ENCODE measurements around the gene HIC2.
"Not testable (repeated sequence)": the region's sequence is repeated elsewhere in the genome, so short reads cannot be mapped to it uniquely, and the experiment has no call there.

Gene HIC2

GRCh38 chr22:21435998-21436810 is 19.0 kb downstream of the HIC2 start:
- DNase-seq, result not testable (repeated sequence)

DNA sequence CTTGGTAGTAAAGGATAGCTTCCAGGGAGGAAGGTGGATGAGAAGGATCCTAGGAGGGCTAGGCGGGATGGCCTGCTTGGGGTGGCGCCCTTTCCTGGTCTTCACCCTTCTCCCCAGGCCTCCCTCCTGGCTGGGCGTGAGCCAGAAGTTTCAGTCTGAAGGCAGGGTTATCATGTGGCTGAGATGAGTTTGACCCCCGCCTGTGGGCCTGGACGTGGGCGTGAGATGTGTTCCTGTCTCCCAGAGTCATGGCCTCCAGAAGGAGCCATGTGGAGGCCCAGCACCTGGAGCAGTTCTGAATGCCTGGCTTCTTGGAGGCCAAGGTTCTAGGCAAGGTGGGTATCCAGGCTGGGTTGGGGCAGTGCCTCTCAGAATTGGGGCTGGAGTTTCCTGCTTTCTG is 20.8 kb downstream of the HIC2 start:
- not testable (repeated sequence) for DNase-seq

DNA sequence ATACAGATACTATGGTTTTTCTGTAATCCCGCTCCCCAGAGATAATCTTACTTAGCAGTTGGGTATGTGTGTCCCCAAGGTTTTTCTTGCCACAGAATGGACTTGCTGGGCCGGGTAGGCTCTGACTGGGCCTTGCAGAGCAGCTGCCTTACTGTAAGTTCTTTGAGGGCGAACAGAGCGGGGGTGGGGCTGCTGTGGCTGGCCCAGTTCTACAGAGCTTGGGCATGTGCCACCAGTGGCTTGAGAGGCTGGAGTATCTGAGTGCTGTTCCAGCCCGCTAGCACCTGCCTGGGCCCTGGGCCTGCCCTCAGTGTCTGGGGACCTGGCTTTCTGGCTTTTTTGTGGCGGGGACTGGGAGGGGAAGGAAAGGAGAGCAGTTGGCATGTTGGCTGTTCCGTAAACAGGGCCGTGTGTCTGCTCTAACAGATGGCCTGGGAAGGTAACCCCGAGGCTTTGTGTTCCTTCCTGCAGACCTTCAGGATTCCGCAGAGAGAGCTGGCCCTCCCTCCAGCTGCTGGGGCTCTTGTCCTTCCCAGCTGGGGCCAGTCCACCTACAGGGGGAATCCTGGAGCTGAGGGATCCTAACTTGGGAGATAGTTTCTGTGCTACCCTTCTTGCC is 23.0 kb downstream of the HIC2 start:
- not testable (repeated sequence) for DNase-seq

GRCh38 chr22:21440676-21441075 is 23.5 kb downstream of the HIC2 start:
- not testable (repeated sequence) for DNase-seq

- not testable (repeated sequence) for DNase-seq
Measured at GRCh38 chr22:21441170-21441569, 24.0 kb downstream of the HIC2 start.

DNA sequence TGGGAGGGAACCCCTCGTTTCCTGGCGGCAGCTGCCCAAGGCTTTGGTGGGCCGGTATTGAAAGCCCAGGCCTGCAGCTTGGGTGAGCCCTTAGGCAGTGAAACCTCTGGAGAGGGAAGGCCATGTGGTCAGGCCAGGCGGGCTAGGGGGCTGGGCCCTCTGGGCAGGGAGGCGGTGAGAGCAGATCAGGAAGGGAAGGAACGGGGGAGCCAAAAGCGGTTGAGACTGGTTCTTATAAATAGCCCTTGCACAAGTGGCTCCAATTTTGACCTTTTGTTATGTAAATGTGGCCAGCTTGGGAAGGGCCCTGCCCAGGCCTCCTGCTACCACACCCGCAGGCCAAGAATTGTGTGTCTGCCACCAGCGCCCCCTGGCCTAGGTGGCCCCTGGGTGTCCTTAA is 25.0 kb downstream of the HIC2 start:
- not testable (repeated sequence) for DNase-seq

- not testable (repeated sequence) for DNase-seq
Measured at GRCh38 chr22:21442646-21443045, 25.5 kb downstream of the HIC2 start.

DNA sequence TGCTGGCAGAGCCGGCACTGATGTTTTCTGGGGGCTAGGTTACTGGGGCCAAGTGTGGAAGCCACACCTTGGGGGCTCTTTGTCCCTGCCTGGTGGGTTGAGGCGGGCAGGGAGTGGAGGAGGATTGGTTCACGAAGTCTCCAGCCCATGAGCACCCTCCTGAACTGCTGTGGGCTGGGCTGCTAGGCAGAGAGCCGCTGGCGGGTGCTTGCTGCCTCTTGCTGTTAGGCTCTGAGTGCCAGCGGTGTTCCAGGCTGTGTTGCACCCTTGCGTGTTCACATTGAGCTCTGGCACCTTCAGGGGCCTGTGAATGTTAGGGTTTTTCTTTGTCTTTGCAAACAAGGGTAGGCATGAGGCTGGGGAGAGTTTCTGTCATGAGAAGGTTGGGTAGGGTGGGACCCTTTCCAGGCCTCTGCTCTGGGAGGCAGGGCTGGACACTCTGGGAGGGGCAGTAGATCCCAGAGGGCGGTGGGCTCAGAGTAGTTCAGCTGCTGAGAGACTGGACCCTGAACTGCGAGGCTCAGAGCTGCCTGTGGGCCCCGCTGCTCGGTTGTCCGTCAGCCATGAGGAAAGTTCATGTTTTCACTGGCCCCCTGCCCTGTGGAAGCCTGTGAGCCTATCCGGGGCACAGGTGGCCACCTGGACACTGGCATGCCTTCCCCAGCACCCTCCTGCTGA is 26.0 kb downstream of the HIC2 start:
- no peak for DNase-seq

DNA sequence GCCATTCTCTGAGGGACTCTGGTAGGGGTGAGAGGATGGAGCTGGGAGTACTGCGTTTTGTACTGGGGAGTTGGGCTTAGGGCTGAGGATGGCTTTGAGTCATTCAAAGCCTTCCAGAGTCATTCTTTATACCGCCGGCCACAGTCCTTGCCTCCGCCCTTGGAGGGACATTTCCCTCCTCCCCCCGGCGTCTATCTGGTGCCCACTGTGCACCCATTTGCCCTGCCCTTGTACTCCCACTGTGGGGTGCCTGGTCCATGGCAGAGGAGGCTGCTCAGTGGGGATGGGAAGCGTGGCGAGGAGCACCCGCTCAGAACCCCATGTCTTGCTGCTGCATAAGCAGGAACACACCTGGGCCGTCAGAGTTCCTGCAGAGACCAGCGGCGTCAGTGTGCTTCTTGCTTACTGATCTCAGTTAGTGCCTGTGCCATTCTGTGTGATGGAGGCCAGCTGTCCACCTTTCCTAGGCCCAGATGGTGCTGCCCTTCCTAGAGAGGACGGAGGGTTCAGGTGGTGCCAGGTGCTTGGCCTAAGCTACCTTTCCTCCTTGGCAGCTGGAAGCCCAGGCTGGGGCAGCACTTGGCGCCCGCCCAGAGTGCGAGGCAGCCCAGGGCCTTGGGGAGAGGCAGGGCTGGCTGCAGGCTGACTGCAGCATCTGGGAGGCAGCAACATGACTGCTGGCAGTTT is 26.7 kb downstream of the HIC2 start:
- no peak for DNase-seq

GRCh38 chr22:21444701-21445436 is 27.7 kb downstream of the HIC2 start:
- no peak for DNase-seq

DNA sequence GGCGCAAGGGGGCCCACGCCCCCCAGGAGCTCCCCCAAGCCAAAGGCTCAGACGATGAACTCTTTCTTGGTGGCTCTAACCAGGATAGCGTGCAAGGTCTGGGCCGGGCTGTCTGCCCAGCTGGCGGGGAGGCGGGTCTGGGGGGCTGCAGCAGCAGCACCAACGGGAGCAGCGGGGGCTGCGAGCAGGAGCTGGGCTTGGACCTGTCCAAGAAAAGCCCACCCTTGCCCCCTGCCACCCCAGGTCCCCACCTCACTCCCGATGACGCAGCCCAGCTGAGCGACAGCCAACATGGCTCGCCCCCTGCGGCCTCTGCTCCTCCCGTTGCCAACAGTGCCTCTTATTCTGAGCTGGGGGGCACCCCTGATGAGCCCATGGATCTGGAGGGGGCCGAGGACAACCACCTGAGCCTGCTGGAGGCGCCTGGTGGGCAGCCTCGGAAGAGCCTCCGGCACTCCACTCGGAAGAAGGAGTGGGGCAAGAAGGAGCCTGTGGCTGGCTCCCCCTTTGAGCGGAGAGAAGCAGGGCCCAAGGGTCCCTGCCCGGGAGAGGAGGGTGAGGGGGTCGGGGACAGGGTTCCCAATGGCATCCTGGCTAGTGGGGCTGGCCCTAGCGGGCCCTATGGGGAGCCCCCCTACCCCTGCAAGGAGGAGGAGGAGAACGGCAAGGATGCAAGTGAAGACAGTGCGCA is 28.4 kb downstream of the HIC2 start:
- no peak for DNase-seq

DNA sequence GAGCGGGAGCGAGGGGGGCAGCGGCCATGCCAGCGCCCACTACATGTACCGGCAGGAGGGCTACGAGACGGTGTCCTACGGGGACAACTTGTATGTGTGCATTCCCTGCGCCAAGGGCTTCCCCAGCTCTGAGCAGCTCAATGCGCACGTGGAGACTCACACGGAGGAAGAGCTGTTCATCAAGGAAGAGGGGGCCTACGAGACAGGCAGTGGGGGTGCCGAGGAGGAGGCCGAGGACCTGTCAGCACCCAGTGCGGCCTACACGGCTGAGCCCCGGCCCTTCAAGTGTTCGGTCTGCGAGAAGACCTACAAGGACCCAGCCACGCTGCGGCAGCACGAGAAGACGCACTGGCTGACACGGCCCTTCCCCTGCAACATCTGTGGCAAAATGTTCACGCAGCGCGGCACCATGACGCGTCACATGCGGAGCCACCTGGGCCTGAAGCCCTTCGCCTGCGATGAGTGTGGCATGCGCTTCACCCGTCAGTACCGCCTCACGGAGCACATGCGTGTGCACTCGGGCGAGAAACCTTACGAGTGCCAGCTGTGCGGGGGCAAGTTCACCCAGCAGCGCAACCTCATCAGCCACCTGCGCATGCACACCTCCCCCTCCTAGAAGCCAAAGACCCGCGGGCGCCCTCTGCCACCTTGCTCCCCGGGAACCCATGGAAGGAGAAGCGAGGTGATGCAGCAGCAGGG is 29.1 kb downstream of the HIC2 start:
- DNase-seq, result no peak

DNA sequence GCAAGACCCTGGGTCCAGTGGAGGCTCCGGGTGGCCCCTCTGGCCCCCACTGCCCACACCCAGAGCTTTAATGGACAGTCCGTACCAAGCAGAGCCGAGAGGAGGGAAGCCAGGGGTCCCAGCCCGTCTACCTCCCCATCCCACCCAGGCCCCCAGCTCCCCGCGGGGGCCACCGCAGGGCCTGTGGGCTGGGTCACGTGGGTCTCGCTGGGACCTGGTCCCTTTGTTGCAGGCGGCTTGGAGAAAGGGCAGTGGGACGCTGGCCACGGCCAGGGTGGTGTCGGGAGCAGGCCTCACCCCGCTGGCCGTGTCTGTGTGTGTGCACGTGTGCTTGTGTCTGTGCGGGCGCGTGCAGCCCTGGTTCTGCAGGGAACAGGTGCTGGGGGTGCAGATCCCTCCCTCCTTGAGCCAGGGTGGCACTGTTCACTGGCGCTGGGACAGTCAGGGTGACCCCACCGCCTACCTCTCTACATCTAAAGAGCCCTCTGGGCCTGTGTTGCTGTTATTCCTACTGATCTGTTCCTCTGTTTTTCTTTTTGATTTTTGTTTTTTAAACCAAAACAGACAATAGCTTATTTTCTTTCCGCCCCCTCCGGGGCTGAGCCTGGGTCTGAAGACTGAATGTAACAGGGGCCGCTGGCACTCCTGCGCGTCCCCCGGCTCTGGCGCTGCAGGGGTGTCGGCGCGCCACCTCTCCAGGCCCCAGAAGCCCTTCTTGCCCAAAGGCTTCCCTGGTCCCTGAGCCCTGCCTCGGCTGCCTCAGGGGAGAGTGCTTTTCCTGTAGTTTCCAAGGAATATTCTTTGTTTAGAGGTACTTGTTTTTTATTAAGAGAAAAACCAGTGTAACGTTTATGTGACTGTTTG is 29.9 kb downstream of the HIC2 start:
- no peak for DNase-seq

DNA sequence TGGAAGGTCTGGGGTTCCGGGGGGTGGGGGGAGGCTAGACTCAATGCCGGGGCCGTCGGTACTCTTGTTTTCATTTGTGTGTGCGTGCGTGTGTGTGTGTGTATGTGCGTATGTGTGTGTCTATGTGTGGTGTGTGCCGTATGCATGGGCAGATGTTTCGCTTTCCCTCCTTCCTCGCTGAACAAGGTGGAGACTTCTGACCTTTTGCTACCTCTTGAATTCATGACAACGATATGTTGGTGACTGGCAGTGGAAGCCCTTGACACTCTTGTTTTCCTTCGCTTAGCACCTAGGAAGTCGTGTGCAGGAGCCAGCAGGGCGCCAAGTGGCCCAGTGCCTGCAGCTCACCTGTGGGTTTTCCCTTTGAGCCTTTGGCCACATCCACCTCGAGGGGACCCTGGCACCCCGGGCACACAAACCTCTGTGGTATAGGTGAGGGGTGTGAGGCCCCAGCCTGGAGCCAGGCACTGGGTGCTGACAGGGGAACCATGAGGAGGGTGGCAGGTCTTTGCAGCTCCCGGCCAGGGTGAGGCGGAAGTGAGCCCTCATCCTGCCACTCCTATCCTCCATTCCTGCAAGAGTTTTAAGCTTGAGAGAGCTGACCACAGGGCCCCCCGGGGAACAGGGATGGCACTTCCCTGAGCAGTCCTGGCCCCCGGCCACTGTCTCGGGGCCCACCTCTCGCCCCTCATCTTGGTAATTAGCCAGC is 30.7 kb downstream of the HIC2 start:
- DNase-seq, result no peak

GRCh38 chr22:21448627-21449416 is 31.7 kb downstream of the HIC2 start:
- no peak for DNase-seq

DNA sequence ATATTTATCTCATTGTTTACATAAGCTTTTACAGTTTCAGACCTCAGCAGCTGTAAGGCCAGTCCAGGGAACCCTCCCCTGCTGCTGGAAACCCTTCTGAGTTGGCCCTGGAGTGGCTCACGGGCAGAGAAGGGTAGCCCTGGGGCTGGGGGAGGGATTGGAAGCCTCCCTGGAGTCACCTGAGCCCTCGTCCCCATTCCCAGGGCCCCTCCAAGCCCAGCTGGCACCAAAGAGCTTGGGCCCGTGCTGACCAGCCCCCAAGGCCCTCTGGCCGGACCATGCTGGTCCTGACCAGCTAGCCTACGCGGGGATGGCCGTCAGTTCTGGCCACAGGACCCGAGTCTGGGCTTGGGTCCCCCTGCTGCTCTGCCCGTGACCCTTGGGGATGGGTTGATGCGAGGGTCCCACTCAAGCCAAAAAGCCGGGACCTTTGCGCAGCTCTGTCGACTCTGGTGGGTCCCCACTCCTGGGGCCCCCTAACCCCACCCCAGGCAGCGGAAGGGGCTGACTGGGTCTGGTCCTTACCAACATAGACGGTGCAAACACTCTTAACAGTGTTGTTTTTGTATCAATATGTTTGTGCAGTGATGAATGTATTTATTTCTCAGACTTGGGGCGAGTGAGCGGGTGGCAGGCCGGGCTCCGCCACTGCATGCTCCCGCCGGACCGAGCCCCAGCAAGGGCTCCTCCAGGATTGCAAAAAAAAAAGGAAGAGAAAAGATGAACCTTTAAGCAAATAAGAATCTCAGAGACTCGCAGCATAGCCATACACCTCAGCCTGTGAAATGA is 32.6 kb downstream of the HIC2 start:
- no peak for DNase-seq

DNA sequence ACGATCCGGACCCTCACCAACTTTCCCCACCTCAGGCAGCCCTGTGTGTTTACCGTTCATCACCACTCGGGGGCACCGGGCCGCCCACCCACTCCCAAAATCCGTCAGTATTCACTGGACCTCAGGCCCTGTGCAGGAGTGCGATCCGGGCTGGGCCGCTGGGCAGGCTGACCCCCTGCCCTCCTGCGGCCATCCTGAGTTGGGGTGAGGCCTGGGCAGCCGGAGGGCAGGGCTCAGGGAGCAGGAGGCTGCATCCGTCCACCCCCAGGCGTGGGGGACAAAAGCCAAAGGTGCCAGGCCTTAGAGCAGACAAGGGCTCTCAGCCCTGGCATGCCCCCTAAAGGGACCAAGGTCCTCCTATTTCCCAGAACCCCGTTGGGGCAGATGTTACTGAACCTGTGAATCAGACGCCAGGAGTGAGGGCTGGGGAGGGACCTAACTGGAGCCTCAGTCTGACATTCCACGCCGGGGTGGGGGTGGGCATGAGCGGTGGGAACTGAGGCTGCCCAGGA is 33.2 kb downstream of the HIC2 start:
- DNase-seq, result no peak

All from suppressor macrophage treated with lipopolysaccharide for 4 hours (primary cell).